Measurements from ENCODE around the gene PRPF6. TPM values are rescaled to one million over a fixed set of nuclear protein-coding genes. Genes with fewer than 3 reads are reported as not detected.

Gene PRPF6
- total and polyA plus RNA-seq, 2 of the 13 experiments (the other 11 are each of a cell fraction or from before 2014, with no cell fraction given): 63.7 to 101 TPM

DNA sequence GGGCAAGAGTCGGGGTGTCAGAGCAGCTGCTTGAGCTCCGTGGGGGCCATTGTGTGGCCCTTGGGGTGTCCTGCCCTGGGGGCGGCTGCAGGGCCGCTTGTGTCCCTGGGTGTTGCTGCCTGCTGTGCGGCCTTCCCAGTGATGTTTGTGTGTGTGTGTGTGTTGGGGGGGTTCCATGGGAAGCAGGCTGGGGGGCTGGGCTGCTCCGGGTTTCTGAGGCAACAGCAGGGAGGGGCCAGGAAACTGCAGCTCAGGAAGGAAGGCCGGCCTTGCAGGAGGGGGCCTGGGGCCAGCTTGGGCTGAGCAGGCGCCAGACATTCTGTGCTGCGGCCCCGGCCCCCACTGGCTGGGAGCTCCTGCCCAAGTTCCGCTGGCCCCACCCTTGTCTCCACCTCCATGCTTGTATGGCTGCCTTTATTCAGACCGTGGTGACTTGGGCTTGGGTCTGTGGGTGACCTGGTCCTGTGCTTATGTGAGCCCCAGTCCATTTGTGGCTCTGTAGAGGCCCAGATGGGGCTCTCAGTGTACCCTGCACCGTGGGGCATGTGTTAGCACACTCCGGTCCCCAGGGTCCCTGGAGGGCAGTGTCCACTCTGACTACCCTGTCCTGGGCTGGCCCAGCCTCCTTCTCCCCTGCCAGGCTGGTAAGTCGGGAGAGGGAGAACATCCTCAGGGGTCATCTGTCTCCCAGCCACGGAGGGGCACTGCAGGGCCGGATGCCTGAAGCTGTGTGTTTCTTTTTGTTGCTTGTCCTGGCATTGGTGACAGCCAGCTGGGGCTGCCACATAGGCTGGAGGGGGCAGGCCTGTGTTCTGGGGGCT, 73.1 kb downstream of the PRPF6 start (continued):
- TF ChIP-seq, protein P1, sequence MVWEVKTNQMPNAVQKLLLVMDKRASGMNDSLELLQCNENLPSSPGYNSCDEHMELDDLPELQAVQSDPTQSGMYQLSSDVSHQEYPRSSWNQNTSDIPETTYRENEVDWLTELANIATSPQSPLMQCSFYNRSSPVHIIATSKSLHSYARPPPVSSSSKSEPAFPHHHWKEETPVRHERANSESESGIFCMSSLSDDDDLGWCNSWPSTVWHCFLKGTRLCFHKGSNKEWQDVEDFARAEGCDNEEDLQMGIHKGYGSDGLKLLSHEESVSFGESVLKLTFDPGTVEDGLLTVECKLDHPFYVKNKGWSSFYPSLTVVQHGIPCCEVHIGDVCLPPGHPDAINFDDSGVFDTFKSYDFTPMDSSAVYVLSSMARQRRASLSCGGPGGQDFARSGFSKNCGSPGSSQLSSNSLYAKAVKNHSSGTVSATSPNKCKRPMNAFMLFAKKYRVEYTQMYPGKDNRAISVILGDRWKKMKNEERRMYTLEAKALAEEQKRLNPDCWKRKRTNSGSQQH (CRISPR knock-in tag; IDR thresholded peaks at IDR 0.05; ENCODE audit: low read depth): 0 out of 2 replicates have a peak, but pooled peaks have one; percentile 3
- peak; percentile 55; the same call in 1 of the 2 replicates for TF ChIP-seq ZSCAN9 (CRISPR knock-in tag; IDR thresholded peaks at IDR 0.05; ENCODE audit: borderline replicate concordance)
- no peak for TF ChIP-seq TCF7 (IDR thresholded peaks at IDR 0.05; ENCODE audit: low read depth)
- peak in 1 of 2 experiments; percentile 65; a peak in 2 of 4 replicates for TF ChIP-seq POLR2A (IDR thresholded peaks at IDR 0.05; ENCODE audit: insufficient read depth in 1 of 2, low read depth in 2 of 2, low read length in 2 of 2)
- peak; percentile 84 for TF ChIP-seq XRCC5 (optimal IDR thresholded peaks at IDR 0.05; ENCODE audit: low read length)
- TF ChIP-seq TARDBP (CRISPR knock-in tag; IDR thresholded peaks at IDR 0.05): peak; percentile 86
- TF ChIP-seq SMARCE1 (IDR thresholded peaks at IDR 0.05; ENCODE audit: borderline replicate concordance): no peak
- TF ChIP-seq FOXJ3 (CRISPR knock-in tag; IDR thresholded peaks at IDR 0.05; ENCODE audit: borderline replicate concordance): peak; percentile 75
- TF ChIP-seq, protein P2, sequence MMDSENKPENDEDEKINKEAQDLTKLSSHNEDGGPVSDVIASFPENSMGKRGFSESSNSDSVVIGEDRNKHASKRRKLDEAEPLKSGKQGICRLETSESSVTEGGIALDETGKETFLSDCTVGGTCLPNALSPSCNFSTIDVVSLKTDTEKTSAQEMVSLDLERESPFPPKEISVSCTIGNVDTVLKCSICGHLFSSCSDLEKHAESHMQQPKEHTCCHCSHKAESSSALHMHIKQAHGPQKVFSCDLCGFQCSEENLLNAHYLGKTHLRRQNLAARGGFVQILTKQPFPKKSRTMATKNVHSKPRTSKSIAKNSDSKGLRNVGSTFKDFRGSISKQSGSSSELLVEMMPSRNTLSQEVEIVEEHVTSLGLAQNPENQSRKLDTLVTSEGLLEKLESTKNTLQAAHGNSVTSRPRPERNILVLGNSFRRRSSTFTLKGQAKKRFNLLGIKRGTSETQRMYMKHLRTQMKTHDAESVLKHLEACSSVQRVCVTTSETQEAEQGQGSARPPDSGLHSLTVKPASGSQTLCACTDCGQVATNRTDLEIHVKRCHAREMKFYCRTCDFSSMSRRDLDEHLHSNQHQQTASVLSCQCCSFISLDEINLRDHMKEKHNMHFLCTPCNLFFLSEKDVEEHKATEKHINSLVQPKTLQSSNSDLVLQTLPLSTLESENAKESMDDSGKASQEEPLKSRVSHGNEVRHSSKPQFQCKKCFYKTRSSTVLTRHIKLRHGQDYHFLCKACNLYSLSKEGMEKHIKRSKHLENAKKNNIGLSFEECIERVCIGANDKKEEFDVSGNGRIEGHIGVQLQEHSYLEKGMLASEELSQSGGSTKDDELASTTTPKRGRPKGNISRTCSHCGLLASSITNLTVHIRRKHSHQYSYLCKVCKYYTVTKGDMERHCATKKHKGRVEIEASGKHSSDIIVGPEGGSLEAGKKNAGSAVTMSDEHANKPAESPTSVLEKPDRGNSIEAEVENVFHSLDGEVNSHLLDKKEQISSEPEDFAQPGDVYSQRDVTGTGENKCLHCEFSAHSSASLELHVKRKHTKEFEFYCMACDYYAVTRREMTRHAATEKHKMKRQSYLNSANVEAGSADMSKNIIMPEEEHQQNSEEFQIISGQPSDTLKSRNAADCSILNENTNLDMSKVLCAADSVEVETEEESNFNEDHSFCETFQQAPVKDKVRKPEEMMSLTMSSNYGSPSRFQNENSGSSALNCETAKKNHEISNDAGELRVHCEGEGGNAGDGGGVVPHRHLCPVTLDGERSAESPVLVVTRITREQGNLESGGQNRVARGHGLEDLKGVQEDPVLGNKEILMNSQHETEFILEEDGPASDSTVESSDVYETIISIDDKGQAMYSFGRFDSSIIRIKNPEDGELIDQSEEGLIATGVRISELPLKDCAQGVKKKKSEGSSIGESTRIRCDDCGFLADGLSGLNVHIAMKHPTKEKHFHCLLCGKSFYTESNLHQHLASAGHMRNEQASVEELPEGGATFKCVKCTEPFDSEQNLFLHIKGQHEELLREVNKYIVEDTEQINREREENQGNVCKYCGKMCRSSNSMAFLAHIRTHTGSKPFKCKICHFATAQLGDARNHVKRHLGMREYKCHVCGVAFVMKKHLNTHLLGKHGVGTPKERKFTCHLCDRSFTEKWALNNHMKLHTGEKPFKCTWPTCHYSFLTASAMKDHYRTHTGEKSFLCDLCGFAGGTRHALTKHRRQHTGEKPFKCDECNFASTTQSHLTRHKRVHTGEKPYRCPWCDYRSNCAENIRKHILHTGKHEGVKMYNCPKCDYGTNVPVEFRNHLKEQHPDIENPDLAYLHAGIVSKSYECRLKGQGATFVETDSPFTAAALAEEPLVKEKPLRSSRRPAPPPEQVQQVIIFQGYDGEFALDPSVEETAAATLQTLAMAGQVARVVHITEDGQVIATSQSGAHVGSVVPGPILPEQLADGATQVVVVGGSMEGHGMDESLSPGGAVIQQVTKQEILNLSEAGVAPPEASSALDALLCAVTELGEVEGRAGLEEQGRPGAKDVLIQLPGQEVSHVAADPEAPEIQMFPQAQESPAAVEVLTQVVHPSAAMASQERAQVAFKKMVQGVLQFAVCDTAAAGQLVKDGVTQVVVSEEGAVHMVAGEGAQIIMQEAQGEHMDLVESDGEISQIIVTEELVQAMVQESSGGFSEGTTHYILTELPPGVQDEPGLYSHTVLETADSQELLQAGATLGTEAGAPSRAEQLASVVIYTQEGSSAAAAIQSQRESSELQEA (CRISPR knock-in tag; IDR thresholded peaks at IDR 0.05; ENCODE audit: not compliant biosample characterization): no peak
- TF ChIP-seq TCF12 (IDR thresholded peaks at IDR 0.05): no peak
- no peak; the same call in 1 of the 2 replicates for TF ChIP-seq TCF12 (CRISPR knock-in tag; IDR thresholded peaks at IDR 0.05)
- TF ChIP-seq THYN1 (CRISPR knock-in tag; IDR thresholded peaks at IDR 0.05; ENCODE audit: borderline replicate concordance, low read depth): no peak
- TF ChIP-seq HDAC1 (CRISPR knock-in tag; IDR thresholded peaks at IDR 0.05): peak; percentile 88
- TF ChIP-seq, protein P3, sequence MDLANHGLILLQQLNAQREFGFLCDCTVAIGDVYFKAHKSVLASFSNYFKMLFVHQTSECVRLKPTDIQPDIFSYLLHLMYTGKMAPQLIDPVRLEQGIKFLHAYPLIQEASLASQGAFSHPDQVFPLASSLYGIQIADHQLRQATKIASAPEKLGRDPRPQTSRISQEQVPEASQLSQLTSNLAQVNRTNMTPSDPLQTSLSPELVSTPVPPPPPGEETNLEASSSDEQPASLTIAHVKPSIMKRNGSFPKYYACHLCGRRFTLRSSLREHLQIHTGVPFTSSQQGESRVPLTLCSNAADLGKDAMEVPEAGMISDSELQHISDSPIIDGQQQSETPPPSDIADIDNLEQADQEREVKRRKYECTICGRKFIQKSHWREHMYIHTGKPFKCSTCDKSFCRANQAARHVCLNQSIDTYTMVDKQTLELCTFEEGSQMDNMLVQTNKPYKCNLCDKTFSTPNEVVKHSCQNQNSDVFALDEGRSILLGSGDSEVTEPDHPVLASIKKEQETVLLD (CRISPR knock-in tag; IDR thresholded peaks at IDR 0.05; ENCODE audit: low read depth): peak; percentile 46; the same call in 1 of the 2 replicates
- no peak; the same call in 1 of the 2 replicates for TF ChIP-seq MZF1 (CRISPR knock-in tag; IDR thresholded peaks at IDR 0.05; ENCODE audit: borderline replicate concordance)
- TF ChIP-seq ZNF253 (CRISPR knock-in tag; IDR thresholded peaks at IDR 0.05; ENCODE audit: borderline replicate concordance): no peak
- peak; percentile 80; the same call in 1 of the 2 replicates for TF ChIP-seq PCBP1 (IDR thresholded peaks at IDR 0.05; ENCODE audit: borderline replicate concordance, low read depth, low read length)
- peak; percentile 93; the same call in 1 of the 2 replicates for TF ChIP-seq CAMTA2 (CRISPR knock-in tag; IDR thresholded peaks at IDR 0.05; ENCODE audit: borderline replicate concordance)
- 0 out of 2 replicates have a peak, but pooled peaks have one; percentile 79 for TF ChIP-seq ZFP36L2 (CRISPR knock-in tag; IDR thresholded peaks at IDR 0.05)

Data from HepG2 (cell line).